Measurements from ENCODE around the gene ANKLE1. TPM values are rescaled to one million over a fixed set of nuclear protein-coding genes. Genes with fewer than 3 reads are reported as not detected.

The ANKLE1 gene
- total RNA-seq, 1 experiment from 2014 or later, result 9.1 TPM

- no peak for TF ChIP-seq ZBTB43 (CRISPR knock-in tag; IDR thresholded peaks at IDR 0.05)
- no peak for TF ChIP-seq E2F4 (CRISPR knock-in tag; IDR thresholded peaks at IDR 0.05; ENCODE audit: borderline replicate concordance, low read depth)
- TF ChIP-seq ZNF263 (CRISPR knock-in tag; IDR thresholded peaks at IDR 0.05; ENCODE audit: low read depth), result no peak
- TF ChIP-seq ATF3 (CRISPR knock-in tag; conservative IDR thresholded peaks at IDR 0.05), result no peak
- TF ChIP-seq E2F1 (CRISPR knock-in tag; IDR thresholded peaks at IDR 0.05), result no peak
- TF ChIP-seq ZBTB21 (CRISPR knock-in tag; IDR thresholded peaks at IDR 0.05; ENCODE audit: borderline replicate concordance), result no peak
- TF ChIP-seq IRF2 (CRISPR knock-in tag; IDR thresholded peaks at IDR 0.05; ENCODE audit: borderline replicate concordance, low read depth), result no peak
- TF ChIP-seq ZNF425 (CRISPR knock-in tag; conservative IDR thresholded peaks at IDR 0.05), result no peak
These were observed 21.8 kb upstream of the ANKLE1 start (continued) for GRCh38 chr19:17259934-17260333.

- H3K27ac Mint-ChIP-seq, result peak overlapping the region; percentile 33
- peaks cover 7% of the 10 kb centered on the region for H3K27me3 Mint-ChIP-seq (ENCODE audit: low read depth)
- ATAC-seq, result peak; percentile 94
- peak; percentile 82; the same call in 1 of the 2 replicates for TF ChIP-seq MAX (CRISPR knock-in tag; IDR thresholded peaks at IDR 0.05)
- TF ChIP-seq FOXP1 (CRISPR knock-in tag; IDR thresholded peaks at IDR 0.05; ENCODE audit: borderline replicate concordance), result 0 out of 2 replicates have a peak, but pooled peaks have one; percentile 33
- TF ChIP-seq HMGXB4 (CRISPR knock-in tag; IDR thresholded peaks at IDR 0.05), result peak; percentile 26; the same call in 1 of the 2 replicates
- TF ChIP-seq USF1 (CRISPR knock-in tag; IDR thresholded peaks at IDR 0.05), result 0 out of 2 replicates have a peak, but pooled peaks have one; percentile 31
- TF ChIP-seq GTF2I (CRISPR knock-in tag; conservative IDR thresholded peaks at IDR 0.05), result no peak
- peak; percentile 39; the same call in 1 of the 2 replicates for TF ChIP-seq TEAD1 (CRISPR knock-in tag; IDR thresholded peaks at IDR 0.05)
- TF ChIP-seq CTCF (IDR thresholded peaks at IDR 0.05), result peak; percentile 96
- peak; percentile 63 for TF ChIP-seq SP1 (CRISPR knock-in tag; conservative IDR thresholded peaks at IDR 0.05)
- TF ChIP-seq CREM (CRISPR knock-in tag; IDR thresholded peaks at IDR 0.05), result peak; percentile 45; the same call in 1 of the 2 replicates
- no peak for TF ChIP-seq ERG (CRISPR knock-in tag; IDR thresholded peaks at IDR 0.05)
- peaks cover 19% of the 10 kb centered on the region for H3K4me1 Mint-ChIP-seq
- DNase-seq (ENCODE audit: low spot score), result peak; percentile 94
- peaks cover 12% of the 10 kb centered on the region for H3K9me3 Mint-ChIP-seq
- peaks cover 36% of the 10 kb centered on the region for H3K36me3 Mint-ChIP-seq
- CTCF ChIA-PET, result interaction anchor here (0.6 to 4.2 kb wide), 16 partner anchors 13 to 1297 kb away, joined by 3 to 38 read pairs (median 4); partner anchors contain the start of genes ANKLE1, DDA1 and USE1
- no peak overlapping the region for H3K4me3 Mint-ChIP-seq
- POLR2A ChIA-PET, result interaction anchor here (0.6 to 1.4 kb wide), 3 partner anchors 13 to 88 kb away, joined by 3 to 7 read pairs (median 3); no protein-coding TSS in a partner anchor
These were observed 20.8 kb upstream of the ANKLE1 start for GRCh38 chr19:17260842-17261325.

Measured in WTC11 (cell line).